Neuronal stem cell (in vitro differentiated cells): ENCODE data around the gene NPSR1.

ENCODE experiments used
- DNase-seq: peaks from one replicate; pipeline ENCODE4 v3.0.0-alpha.2; 2013; ENCODE audit warnings: low spot score
- H2AFZ ChIP-seq: one replicate; pipeline ENCODE4 v1.6.1; 2013; ENCODE audit warnings: mild to moderate bottlenecking, low read length, inconsistent platforms
- H2AK5ac ChIP-seq: 2 replicates; pipeline ENCODE4 v1.6.1; 2013; ENCODE audit warnings: low read depth, mild to moderate bottlenecking, inconsistent platforms, low read length, moderate library complexity, mixed read lengths
- H2BK120ac ChIP-seq: 2 replicates; pipeline ENCODE4 v1.6.1; 2013; ENCODE audit warnings: low read depth, mild to moderate bottlenecking, inconsistent platforms, low read length, moderate library complexity, mixed read lengths
- H2BK12ac ChIP-seq: one replicate; pipeline ENCODE4 v1.6.1; 2013; ENCODE audit warnings: low read length, inconsistent platforms
- H2BK15ac ChIP-seq: 2 replicates; pipeline ENCODE4 v1.6.1; 2013; ENCODE audit warnings: mild to moderate bottlenecking, low read length, inconsistent platforms, mixed read lengths
- H2BK5ac ChIP-seq: one replicate; pipeline ENCODE4 v1.6.1; 2013; ENCODE audit warnings: inconsistent platforms, mild to moderate bottlenecking, low read length, moderate library complexity
- H3K14ac ChIP-seq: one replicate; pipeline ENCODE4 v1.6.1; 2013; ENCODE audit warnings: low read length, inconsistent platforms
- H3K18ac ChIP-seq: 2 replicates; pipeline ENCODE4 v1.6.1; 2013; ENCODE audit warnings: low read length, inconsistent platforms
- H3K23ac ChIP-seq: 2 replicates; pipeline ENCODE4 v1.6.1; 2013; ENCODE audit warnings: low read depth, mild to moderate bottlenecking, mixed read lengths, low read length, inconsistent platforms; ENCODE audit not compliant: poor library complexity
- H3K27ac ChIP-seq: replicated peaks from 3 replicates; pipeline ENCODE4 v1.5.1; 2013; ENCODE audit warnings: low read length, inconsistent platforms
- H3K27me3 ChIP-seq, 3 experiments: 2 replicates each; pipeline ENCODE4 v1.6.1; 2013; ENCODE audit warnings: low read length in 3 of 3, mild to moderate bottlenecking in 2 of 3, inconsistent platforms in 1 of 3, low read depth in 1 of 3, mixed read lengths in 1 of 3, moderate library complexity in 1 of 3; ENCODE audit not compliant: control insufficient read depth in 3 of 3, insufficient read depth in 3 of 3
- H3K36me3 ChIP-seq, 2 donors: replicated peaks in 1 of 2; 2 replicates each; pipeline ENCODE4 v1.6.1; 2013; ENCODE audit warnings: low read length in 2 of 2; ENCODE audit not compliant: control insufficient read depth in 2 of 2, insufficient read depth in 2 of 2
- H3K4ac ChIP-seq: 2 replicates; pipeline ENCODE4 v1.6.1; 2013; ENCODE audit warnings: inconsistent platforms, mild to moderate bottlenecking, low read length, moderate library complexity
- H3K4me1 ChIP-seq, 2 donors: 1 replicate in 1 of 2; 2 replicates in 1 of 2; pipeline ENCODE4 v1.6.1; 2013; ENCODE audit warnings: low read length in 2 of 2, low read depth in 1 of 2; ENCODE audit not compliant: control insufficient read depth in 2 of 2, insufficient read depth in 1 of 2
- H3K4me2 ChIP-seq: one replicate; pipeline ENCODE4 v1.6.1; 2013; ENCODE audit warnings: mild to moderate bottlenecking, low read length, inconsistent platforms; ENCODE audit not compliant: insufficient read depth, poor library complexity, severe bottlenecking
- H3K4me3 ChIP-seq, 2 donors: 2 replicates each; pipeline ENCODE4 v1.5.1; 2013; ENCODE audit warnings: low read length in 2 of 2, mild to moderate bottlenecking in 2 of 2, inconsistent platforms in 1 of 2, moderate library complexity in 1 of 2
- H3K79me1 ChIP-seq: one replicate; pipeline ENCODE4 v1.6.1; 2013; ENCODE audit warnings: low read depth, mild to moderate bottlenecking, inconsistent platforms, low read length, moderate library complexity
- H3K9ac ChIP-seq: one replicate; pipeline ENCODE4 v1.6.1; 2013; ENCODE audit warnings: mild to moderate bottlenecking, low read depth, low read length, inconsistent platforms; ENCODE audit not compliant: poor library complexity
- H3K9me3 ChIP-seq, 2 donors: replicated peaks in 1 of 2; 2 replicates each; pipeline versions ENCODE3 to v1.6.1; 2013; ENCODE audit warnings: low read length in 2 of 2, mild to moderate bottlenecking in 2 of 2, inconsistent platforms in 1 of 2, low read depth in 1 of 2, mixed read lengths in 1 of 2, moderate library complexity in 1 of 2; ENCODE audit not compliant: control insufficient read depth in 2 of 2, insufficient read depth in 1 of 2
- H4K8ac ChIP-seq: one replicate; pipeline ENCODE4 v1.6.1; 2013; ENCODE audit warnings: low read depth, mild to moderate bottlenecking, inconsistent platforms, low read length, moderate library complexity
- H4K91ac ChIP-seq: one replicate; pipeline ENCODE4 v1.6.1; 2013; ENCODE audit warnings: low read length, low read depth, mild to moderate bottlenecking, inconsistent platforms; ENCODE audit not compliant: poor library complexity
- WGBS, 2 donors: extraction: QIAGEN DNeasy Blood & Tissue Kit; methylation state at CpG; one replicate each; pipeline ENCODE4 v1.1.7; 2013; ENCODE audit warnings: missing lambda C conversion rate in 2 of 2, mixed read lengths in 1 of 2; ENCODE audit not compliant: insufficient read length in 2 of 2, insufficient replicate concordance in 1 of 2; ENCODE audit errors: extremely low coverage in 2 of 2; 5-methylcytosine and 5-hydroxymethylcytosine counted together

Gene NPSR1

GRCh38 chr7:34664755-34665154 lies 6.7 kb downstream of the NPSR1 start:
- Histone ChIP-seq H3K79me1 (no peaks in the 10 kb centered on the region), H2BK12ac (no peak overlapping the region), H2AFZ (no peak overlapping the region), H3K23ac (no peak overlapping the region), H3K36me3 (no peaks in the 10 kb centered on the region), H3K4me3 (no peak overlapping the region), H3K27me3 (no peaks in the 10 kb centered on the region), H2BK15ac (no peak overlapping the region), H3K4me1 (peaks cover 0 to 1% of the 10 kb centered on the region in 2 donors), H3K14ac (no peak overlapping the region), H3K27ac (no peak overlapping the region), H2BK120ac (no peak overlapping the region), H3K4ac (no peak overlapping the region), H3K18ac (no peak overlapping the region), H3K4me2 (no peak overlapping the region), H2BK5ac (no peak overlapping the region), H4K8ac (no peak overlapping the region), H3K9ac (no peak overlapping the region), H2AK5ac (no peak overlapping the region), H3K9me3 (no peaks in the 10 kb centered on the region), H4K91ac (no peak overlapping the region)
- no peak for DNase-seq

DNA sequence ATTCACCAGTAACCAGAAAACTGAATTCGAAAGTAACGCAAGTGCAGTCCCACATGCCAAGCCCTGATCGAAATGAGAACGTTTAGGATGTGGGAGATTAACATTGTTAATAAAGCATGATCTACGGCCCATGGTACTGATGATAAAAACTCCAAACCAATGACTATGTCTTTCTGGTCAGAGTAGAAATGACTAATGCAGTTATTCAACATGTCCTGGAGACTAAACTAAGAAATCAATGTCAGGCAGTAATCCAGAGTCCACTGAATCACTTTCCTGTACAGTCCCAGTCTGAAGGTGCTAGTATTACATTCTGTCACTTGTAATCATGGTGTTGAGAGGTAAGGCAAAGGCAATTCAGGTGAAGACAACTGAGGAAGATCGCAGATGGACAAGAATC lies 14.4 kb downstream of the NPSR1 start:
- Histone ChIP-seq H3K4me2 (no peak overlapping the region), H2AFZ (no peak overlapping the region), H3K27ac (no peak overlapping the region), H2BK120ac (no peak overlapping the region), H3K18ac (no peak overlapping the region), H2BK12ac (no peak overlapping the region), H2BK5ac (no peak overlapping the region), H3K27me3 (no peaks in the 10 kb centered on the region), H3K4ac (no peak overlapping the region), H3K23ac (no peak overlapping the region), H4K8ac (no peak overlapping the region), H2AK5ac (no peak overlapping the region), H4K91ac (no peak overlapping the region), H2BK15ac (no peak overlapping the region), H3K4me1 (no peaks in the 10 kb centered on the region), H3K4me3 (no peak overlapping the region), H3K9ac (no peak overlapping the region), H3K36me3 (no peaks in the 10 kb centered on the region), H3K9me3 (no peaks in the 10 kb centered on the region), H3K14ac (no peak overlapping the region), H3K79me1 (no peaks in the 10 kb centered on the region)
- no peak for DNase-seq
- WGBS, 2 donors = no CpG with 5 or more reads among the region's 6 CpGs

DNA sequence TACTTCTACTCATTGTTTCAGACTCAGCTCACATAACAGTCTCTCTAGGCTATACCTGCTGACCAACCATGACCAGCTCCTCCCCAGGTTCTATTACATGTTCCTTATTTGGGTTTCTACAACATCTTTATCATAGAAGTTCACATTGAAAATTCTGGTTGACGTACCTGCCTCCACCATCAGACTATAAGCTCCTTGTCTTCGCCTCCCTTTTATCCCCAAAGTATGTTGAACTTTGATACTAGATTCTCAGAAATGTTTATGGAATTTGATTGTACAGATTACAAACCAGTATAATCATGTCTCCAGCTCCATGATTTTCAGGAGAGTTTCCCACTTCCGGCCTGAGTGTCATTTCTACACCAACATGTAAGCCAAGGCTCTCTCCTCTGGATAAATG lies 15.0 kb downstream of the NPSR1 start:
- H3K18ac ChIP-seq = no peak overlapping the region
- no peak overlapping the region for H2BK120ac ChIP-seq
- no peak overlapping the region for H3K27ac ChIP-seq
- no peak overlapping the region for H3K14ac ChIP-seq
- no peak overlapping the region for H3K9ac ChIP-seq
- no peak overlapping the region for H4K8ac ChIP-seq
- no peaks in the 10 kb centered on the region for H3K36me3 ChIP-seq
- no peak overlapping the region for H3K23ac ChIP-seq
- no peak overlapping the region for H4K91ac ChIP-seq
- no peaks in the 10 kb centered on the region for H3K79me1 ChIP-seq
- H3K4ac ChIP-seq = no peak overlapping the region
- no peaks in the 10 kb centered on the region for H3K9me3 ChIP-seq
- H2AK5ac ChIP-seq = no peak overlapping the region
- no peak overlapping the region for H3K4me2 ChIP-seq
- H3K4me1 ChIP-seq = no peaks in the 10 kb centered on the region
- no peaks in the 10 kb centered on the region for H3K27me3 ChIP-seq
- no peak overlapping the region for H2BK15ac ChIP-seq
- H2AFZ ChIP-seq = no peak overlapping the region
- no CpG with 5 or more reads among the region's 3 CpGs for WGBS, 2 donors
- no peak for DNase-seq
- no peak overlapping the region for H2BK12ac ChIP-seq
- no peak overlapping the region for H3K4me3 ChIP-seq
- H2BK5ac ChIP-seq = no peak overlapping the region

- Histone ChIP-seq H4K8ac (no peak overlapping the region), H3K36me3 (no peaks in the 10 kb centered on the region), H3K4me2 (no peak overlapping the region), H2BK12ac (no peak overlapping the region), H2BK15ac (no peak overlapping the region), H3K27ac (no peak overlapping the region), H3K23ac (no peak overlapping the region), H3K14ac (no peak overlapping the region), H2AK5ac (no peak overlapping the region), H3K9me3 (no peaks in the 10 kb centered on the region), H2BK5ac (no peak overlapping the region), H3K27me3 (no peaks in the 10 kb centered on the region), H3K9ac (no peak overlapping the region), H3K79me1 (no peaks in the 10 kb centered on the region), H4K91ac (no peak overlapping the region), H3K4me3 (no peak overlapping the region), H3K4ac (no peak overlapping the region), H2BK120ac (no peak overlapping the region), H3K4me1 (no peaks in the 10 kb centered on the region), H2AFZ (peak overlapping the region; percentile 69), H3K18ac (no peak overlapping the region)
- WGBS, 2 donors = no CpG with 5 or more reads among the region's 2 CpGs
- DNase-seq = peak; percentile 20
These were observed 17.8 kb downstream of the NPSR1 start for GRCh38 chr7:34675749-34676374.
